ENCODE data around the gene PRSS57. TPM values are rescaled to one million over a fixed set of nuclear protein-coding genes. Genes with fewer than 3 reads are reported as not detected.

PRSS57 gene
- total RNA-seq, 2 donors from 2014 or later = 1.7 TPM; not detected in 1

DNA sequence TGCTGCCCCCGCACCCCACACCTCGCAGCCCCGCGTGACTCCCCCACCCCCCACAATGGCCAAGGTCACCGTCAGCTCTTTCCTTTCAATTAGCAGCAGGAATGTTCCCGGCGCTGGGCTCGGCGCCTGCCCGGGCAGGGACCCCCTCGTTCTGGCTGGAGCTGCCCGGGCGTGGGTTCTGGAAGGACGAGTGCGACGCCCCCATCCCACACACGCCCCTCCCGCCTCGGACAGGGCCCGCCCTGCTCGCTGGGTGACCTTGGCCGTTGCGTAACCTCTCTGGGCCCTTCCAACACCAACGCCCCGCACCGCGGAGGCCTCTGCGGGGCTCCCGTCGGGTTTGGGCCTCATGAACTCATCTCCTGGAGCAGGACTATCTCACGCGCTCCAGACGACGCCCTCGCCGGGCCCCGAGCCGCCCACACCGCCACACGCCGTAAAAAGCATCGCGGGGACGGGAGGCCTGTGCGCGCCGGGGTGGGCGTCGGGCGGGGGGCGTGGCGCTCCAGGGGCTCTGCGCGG lies 23.8 kb upstream of the PRSS57 start:
- Histone ChIP-seq H3K27ac (peak overlapping the region; percentile 23 to 53), H3K4me1 (replicated peaks) (no peaks in the 10 kb centered on the region), H3K9me3 (no peaks in the 10 kb centered on the region), H3K4me3 (no peak overlapping the region), H3K27me3 (replicated peaks; ENCODE audit: insufficient read depth) (no peaks in the 10 kb centered on the region), H3K36me3 (no peaks in the 10 kb centered on the region)
- TF ChIP-seq CTCF (IDR thresholded peaks at IDR 0.05) = no peak
- no peak for DNase-seq (ENCODE audit: low spot score)
- intact Hi-C loops (cut with DNase I) = no loop called here
- WGBS = 25% methylated on average over 42 of the region's 54 CpGs

DNA sequence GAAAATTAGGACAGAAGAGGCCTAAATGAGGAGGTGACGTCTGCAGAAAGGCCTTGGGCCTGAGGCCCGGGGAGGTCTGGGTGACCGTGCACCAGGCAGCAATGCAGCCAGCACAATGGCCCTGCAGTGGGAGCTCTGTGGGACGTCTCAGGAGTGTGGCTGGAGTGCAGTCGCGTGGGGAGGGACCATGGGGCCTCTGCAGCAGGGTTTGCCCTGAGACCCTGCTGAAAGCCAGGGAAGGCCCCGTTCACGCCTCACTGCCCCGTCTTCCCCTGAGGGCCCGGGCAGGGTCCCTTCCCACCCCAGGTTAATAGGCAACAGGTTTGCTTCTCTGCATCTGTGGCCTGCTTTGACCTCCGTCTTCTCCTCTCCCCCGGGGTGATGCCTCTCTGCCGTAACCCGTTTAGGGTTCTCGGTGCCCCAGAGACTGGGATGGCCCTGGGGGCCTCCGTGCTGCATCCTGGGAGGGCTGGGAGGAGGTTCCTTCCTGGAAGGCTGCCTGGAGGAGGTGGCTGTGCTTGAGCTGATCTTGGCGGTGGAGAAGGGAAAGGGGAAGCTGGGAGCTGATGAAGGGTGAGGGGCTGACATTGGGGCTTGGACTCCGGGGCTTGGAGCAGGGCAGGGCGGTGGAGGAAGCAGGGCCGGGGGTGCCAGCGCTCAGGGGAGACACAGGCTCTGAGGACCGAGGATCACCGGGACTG lies 23.1 kb upstream of the PRSS57 start:
- no peaks in the 10 kb centered on the region for H3K9me3 ChIP-seq
- DNase-seq (ENCODE audit: low spot score) = no peak
- intact Hi-C loops (cut with DNase I) = no loop called here
- TF ChIP-seq POLR2A (IDR thresholded peaks at IDR 0.05) (no peak), CTCF (IDR thresholded peaks at IDR 0.05) (no peak)
- no peaks in the 10 kb centered on the region for H3K4me1 ChIP-seq (replicated peaks)
- H3K36me3 ChIP-seq = no peaks in the 10 kb centered on the region
- WGBS = 60% methylated on average over 23 of the region's 23 CpGs
- H3K27ac ChIP-seq = peak overlapping the region; percentile 23 to 53
- H3K4me3 ChIP-seq = no peak overlapping the region
- no peaks in the 10 kb centered on the region for H3K27me3 ChIP-seq (replicated peaks; ENCODE audit: insufficient read depth)

DNA sequence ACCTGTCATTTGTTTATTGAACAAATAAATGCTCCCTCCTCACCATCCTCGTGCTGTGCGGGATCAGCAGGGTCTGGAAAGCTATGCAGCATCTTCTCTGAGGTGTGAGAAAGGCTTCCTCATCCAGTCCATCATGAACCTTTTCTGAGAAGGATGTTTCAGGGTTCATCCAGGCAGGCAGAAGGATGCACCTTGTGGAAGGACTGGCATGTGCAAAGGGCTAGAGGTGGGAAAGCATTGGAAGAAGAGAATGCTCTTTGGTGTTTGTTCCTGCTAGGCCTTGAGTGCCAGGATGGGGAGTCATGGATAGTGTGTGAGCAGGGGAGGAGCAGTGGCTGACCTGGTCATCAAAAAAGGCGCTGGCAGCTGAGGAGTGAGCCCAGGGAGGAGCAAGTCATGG lies 20.1 kb upstream of the PRSS57 start:
- H3K4me1 ChIP-seq (replicated peaks) = no peaks in the 10 kb centered on the region
- no peaks in the 10 kb centered on the region for H3K9me3 ChIP-seq
- intact Hi-C loops (cut with DNase I) = no loop called here
- no peak overlapping the region for H3K4me3 ChIP-seq
- H3K27me3 ChIP-seq (replicated peaks; ENCODE audit: insufficient read depth) = no peaks in the 10 kb centered on the region
- 96% methylated on average over 3 of the region's 3 CpGs for WGBS
- TF ChIP-seq POLR2AphosphoS5 (IDR thresholded peaks at IDR 0.05) (no peak), POLR2A (IDR thresholded peaks at IDR 0.05) (no peak), CTCF (IDR thresholded peaks at IDR 0.05) (no peak)
- H3K36me3 ChIP-seq = no peaks in the 10 kb centered on the region
- no peak for DNase-seq (ENCODE audit: low spot score)
- no peak overlapping the region for H3K27ac ChIP-seq

- DNase-seq (ENCODE audit: low spot score) = no peak
- H3K27ac ChIP-seq = peak overlapping the region; percentile 73 to 77
- 85% methylated on average over 8 of the region's 8 CpGs for WGBS
- intact Hi-C loops (cut with DNase I) = no loop called here
- no peak overlapping the region for H3K4me3 ChIP-seq
- no peaks in the 10 kb centered on the region for H3K27me3 ChIP-seq (replicated peaks; ENCODE audit: insufficient read depth)
- TF ChIP-seq POLR2A (IDR thresholded peaks at IDR 0.05) (no peak), POLR2AphosphoS5 (IDR thresholded peaks at IDR 0.05) (no peak), CTCF (IDR thresholded peaks at IDR 0.05) (no peak)
- H3K9me3 ChIP-seq = no peaks in the 10 kb centered on the region
- H3K36me3 ChIP-seq = no peaks in the 10 kb centered on the region
- H3K4me1 ChIP-seq (replicated peaks) = peaks cover 10% of the 10 kb centered on the region
These were observed 16.0 kb upstream of the PRSS57 start for GRCh38 chr19:711254-711653.

- no peaks in the 10 kb centered on the region for H3K36me3 ChIP-seq
- no peak overlapping the region for H3K4me3 ChIP-seq
- peaks cover 10% of the 10 kb centered on the region for H3K4me1 ChIP-seq (replicated peaks)
- no peaks in the 10 kb centered on the region for H3K27me3 ChIP-seq (replicated peaks; ENCODE audit: insufficient read depth)
- no peak for DNase-seq (ENCODE audit: low spot score)
- intact Hi-C loops (cut with DNase I) = no loop called here
- H3K27ac ChIP-seq = peak overlapping the region; percentile 73 to 77
- 43% methylated on average over 21 of the region's 21 CpGs for WGBS
- H3K9me3 ChIP-seq = no peaks in the 10 kb centered on the region
- TF ChIP-seq POLR2AphosphoS5 (IDR thresholded peaks at IDR 0.05) (no peak), CTCF (IDR thresholded peaks at IDR 0.05) (no peak), POLR2A (IDR thresholded peaks at IDR 0.05) (no peak)
These were observed 15.5 kb upstream of the PRSS57 start for GRCh38 chr19:710767-711166.
